CD14-positive monocyte (primary cell): ENCODE results near the gene ZFP92. TPM values are rescaled to one million over a fixed set of nuclear protein-coding genes. Genes with fewer than 3 reads are reported as not detected.

Experiments used
- DNase-seq, 3 donors: peaks; one replicate each; pipeline ENCODE4 v3.0.0-alpha.2; 2011 to 2022
- H2AFZ ChIP-seq: 2 replicates; pipeline ENCODE4 v1.6.0; 2012; ENCODE audit warnings: mild to moderate bottlenecking, low read depth, low read length, inconsistent platforms; ENCODE audit not compliant: insufficient read depth, poor library complexity, severe bottlenecking
- H3K27ac ChIP-seq, 2 donors: 1 replicate in 1 of 2; 2 replicates in 1 of 2; pipeline ENCODE4 v1.5.1; 2012 to 2013; ENCODE audit warnings: low read length in 2 of 2, control low read depth in 1 of 2, inconsistent platforms in 1 of 2, low read depth in 1 of 2, mild to moderate bottlenecking in 1 of 2
- H3K27me3 ChIP-seq, 2 donors: one replicate each; pipeline versions ENCODE4 v1.6.0 to v1.6.1; 2011 to 2013; ENCODE audit warnings: low read length in 2 of 2; ENCODE audit not compliant: control insufficient read depth in 2 of 2, insufficient read depth in 2 of 2
- H3K36me3 ChIP-seq, 2 donors: replicated peaks in 1 of 2; 1 replicate in 1 of 2; 2 replicates in 1 of 2; pipeline versions ENCODE4 v1.5.1 to v1.6.1; 2012 to 2013; ENCODE audit warnings: low read length in 2 of 2, control low read depth in 1 of 2, inconsistent platforms in 1 of 2, mild to moderate bottlenecking in 1 of 2; ENCODE audit not compliant: insufficient read depth in 2 of 2, control insufficient read depth in 1 of 2
- H3K4me1 ChIP-seq, 2 donors: 1 replicate in 1 of 2; 2 replicates in 1 of 2; pipeline versions ENCODE4 v1.5.1 to v1.6.1; 2012 to 2013; ENCODE audit warnings: low read length in 2 of 2, control low read depth in 1 of 2, inconsistent platforms in 1 of 2, mild to moderate bottlenecking in 1 of 2, moderate library complexity in 1 of 2; ENCODE audit not compliant: insufficient read depth in 2 of 2, control insufficient read depth in 1 of 2
- H3K4me2 ChIP-seq: replicated peaks from 2 replicates; pipeline ENCODE3; 2012; ENCODE audit warnings: low read length, moderate library complexity, mild to moderate bottlenecking; ENCODE audit not compliant: poor library complexity, severe bottlenecking; ENCODE audit errors: extremely low read depth
- H3K4me3 ChIP-seq, 3 experiments: fragments of 200-600 bp in 1 of 3; sonication (generic) in 1 of 3; replicated peaks in 1 of 3; 1 replicate in 2 of 3; 2 replicates in 1 of 3; pipeline ENCODE4 v1.5.1; 2011 to 2013; ENCODE audit warnings: low read length in 3 of 3, mild to moderate bottlenecking in 3 of 3, control low read depth in 2 of 3, low read depth in 2 of 3, inconsistent platforms in 1 of 3, moderate library complexity in 1 of 3
- H3K79me2 ChIP-seq: 2 replicates; pipeline ENCODE4 v1.6.0; 2012; ENCODE audit warnings: mild to moderate bottlenecking, control low read depth, inconsistent platforms, low read length, moderate library complexity; ENCODE audit not compliant: insufficient read depth
- H3K9ac ChIP-seq: 2 replicates; pipeline ENCODE4 v1.6.0; 2017; ENCODE audit warnings: low read length, mild to moderate bottlenecking; ENCODE audit not compliant: insufficient read depth, poor library complexity, severe bottlenecking
- H3K9me3 ChIP-seq, 2 donors: replicated peaks in 1 of 2; 1 replicate in 1 of 2; 2 replicates in 1 of 2; pipeline versions ENCODE4 v1.5.1 to v1.6.1; 2012 to 2013; ENCODE audit warnings: low read length in 2 of 2, control low read depth in 1 of 2; ENCODE audit not compliant: control insufficient read depth in 1 of 2, insufficient read depth in 1 of 2
- H4K20me1 ChIP-seq: 2 replicates; pipeline ENCODE4 v1.6.0; 2012; ENCODE audit warnings: mild to moderate bottlenecking, low read length, control low read depth, moderate library complexity; ENCODE audit not compliant: insufficient read depth
- H3K27ac Mint-ChIP-seq, 7 donors: one replicate each; pipeline ENCODE4 v1.8.0; 2020; ENCODE audit warnings: mild to moderate bottlenecking in 7 of 7, mixed read lengths in 7 of 7, moderate library complexity in 6 of 7, inconsistent platforms in 2 of 7
- H3K27me3 Mint-ChIP-seq, 3 donors: one replicate each; pipeline ENCODE4 v1.8.0; 2021 to 2022; ENCODE audit warnings: low read depth in 3 of 3, mild to moderate bottlenecking in 3 of 3, mixed read lengths in 3 of 3, moderate library complexity in 3 of 3, inconsistent platforms in 1 of 3
- H3K36me3 Mint-ChIP-seq, 2 donors: one replicate each; pipeline ENCODE4 v1.8.0; 2020; ENCODE audit warnings: mixed read lengths in 2 of 2, inconsistent platforms in 1 of 2, mild to moderate bottlenecking in 1 of 2
- H3K4me1 Mint-ChIP-seq: one replicate; pipeline ENCODE4 v1.8.0; 2020; ENCODE audit warnings: mild to moderate bottlenecking, mixed read lengths
- H3K4me3 Mint-ChIP-seq, 2 donors: one replicate each; pipeline ENCODE4 v1.8.0; 2020; ENCODE audit warnings: mild to moderate bottlenecking in 2 of 2, mixed read lengths in 2 of 2, moderate library complexity in 1 of 2
- H3K9me3 Mint-ChIP-seq, 7 donors: one replicate each; pipeline ENCODE4 v1.8.0; 2020 to 2022; ENCODE audit warnings: mixed read lengths in 7 of 7, mild to moderate bottlenecking in 6 of 7, moderate library complexity in 6 of 7, inconsistent platforms in 2 of 7
- WGBS: methylation state at CpG from one replicate; pipeline ENCODE4 v1.1.5; 2013; ENCODE audit warnings: missing lambda C conversion rate; ENCODE audit not compliant: insufficient coverage; 5-methylcytosine and 5-hydroxymethylcytosine counted together
- intact Hi-C, 2 donors: fragments of 100-400 bp; cut with micrococcal nuclease; formaldehyde crosslinking; loops; one replicate each; pipeline versions ENCODE4 v1.15.0 to v1.15.1; 2023
- polyA plus RNA-seq, 3 donors: library from polyadenylated mRNA; depleted of rRNA in 1 of 3; unstranded in 2 of 3; stranded (reverse) in 1 of 3; fragments of 300-500 nt in 2 of 3; fragments of >200 nt in 1 of 3; fragmentation: Illumina TruSeq in 2 of 3; gene quantifications; 1 replicate in 2 of 3; 2 replicates in 1 of 3; pipeline ENCODE4 v1.2.3, GENCODE V29; 2012 to 2021
- TF ChIP-seq, protein P1 (sequence below): fragments of 200-600 bp; IDR thresholded peaks from one replicate; pipeline ENCODE4 v1.8.0; 2022; ENCODE audit warnings: antibody characterized with exemption, mild to moderate bottlenecking

ZFP92 gene
- polyA plus RNA-seq, 3 donors: 0.04 to 0.96 (median 0.13) TPM

GRCh38 chrX:153434801-153435200, 23.5 kb downstream of the ZFP92 start:
- H3K79me2 ChIP-seq: no peaks in the 10 kb centered on the region
- TF ChIP-seq, protein P1, sequence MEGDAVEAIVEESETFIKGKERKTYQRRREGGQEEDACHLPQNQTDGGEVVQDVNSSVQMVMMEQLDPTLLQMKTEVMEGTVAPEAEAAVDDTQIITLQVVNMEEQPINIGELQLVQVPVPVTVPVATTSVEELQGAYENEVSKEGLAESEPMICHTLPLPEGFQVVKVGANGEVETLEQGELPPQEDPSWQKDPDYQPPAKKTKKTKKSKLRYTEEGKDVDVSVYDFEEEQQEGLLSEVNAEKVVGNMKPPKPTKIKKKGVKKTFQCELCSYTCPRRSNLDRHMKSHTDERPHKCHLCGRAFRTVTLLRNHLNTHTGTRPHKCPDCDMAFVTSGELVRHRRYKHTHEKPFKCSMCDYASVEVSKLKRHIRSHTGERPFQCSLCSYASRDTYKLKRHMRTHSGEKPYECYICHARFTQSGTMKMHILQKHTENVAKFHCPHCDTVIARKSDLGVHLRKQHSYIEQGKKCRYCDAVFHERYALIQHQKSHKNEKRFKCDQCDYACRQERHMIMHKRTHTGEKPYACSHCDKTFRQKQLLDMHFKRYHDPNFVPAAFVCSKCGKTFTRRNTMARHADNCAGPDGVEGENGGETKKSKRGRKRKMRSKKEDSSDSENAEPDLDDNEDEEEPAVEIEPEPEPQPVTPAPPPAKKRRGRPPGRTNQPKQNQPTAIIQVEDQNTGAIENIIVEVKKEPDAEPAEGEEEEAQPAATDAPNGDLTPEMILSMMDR: no peak
- no peak overlapping the region for H3K4me3 ChIP-seq
- no peak overlapping the region for H3K27ac Mint-ChIP-seq
- H3K36me3 Mint-ChIP-seq: no peaks in the 10 kb centered on the region
- H3K9ac ChIP-seq: no peak overlapping the region
- no peaks in the 10 kb centered on the region for H3K36me3 ChIP-seq
- no peaks in the 10 kb centered on the region for H3K4me1 Mint-ChIP-seq
- no peak overlapping the region for H3K4me3 Mint-ChIP-seq
- H3K4me1 ChIP-seq: no peaks in the 10 kb centered on the region
- no peak overlapping the region for H2AFZ ChIP-seq
- peaks cover 4 to 13% of the 10 kb centered on the region in 2 donors for H3K9me3 ChIP-seq
- no peaks in the 10 kb centered on the region for H3K27me3 ChIP-seq
- no peaks in the 10 kb centered on the region for H4K20me1 ChIP-seq
- H3K27me3 Mint-ChIP-seq: peaks cover 0 to 5% (median 4%) of the 10 kb centered on the region in 3 donors
- DNase-seq: no peak
- H3K9me3 Mint-ChIP-seq: peaks cover 0 to 19% (median 12%) of the 10 kb centered on the region in 7 donors
- H3K27ac ChIP-seq: no peak overlapping the region
- intact Hi-C loops: no loop called here
- H3K4me2 ChIP-seq: no peak overlapping the region
- 95% methylated on average over 4 of the region's 8 CpGs for WGBS

DNA sequence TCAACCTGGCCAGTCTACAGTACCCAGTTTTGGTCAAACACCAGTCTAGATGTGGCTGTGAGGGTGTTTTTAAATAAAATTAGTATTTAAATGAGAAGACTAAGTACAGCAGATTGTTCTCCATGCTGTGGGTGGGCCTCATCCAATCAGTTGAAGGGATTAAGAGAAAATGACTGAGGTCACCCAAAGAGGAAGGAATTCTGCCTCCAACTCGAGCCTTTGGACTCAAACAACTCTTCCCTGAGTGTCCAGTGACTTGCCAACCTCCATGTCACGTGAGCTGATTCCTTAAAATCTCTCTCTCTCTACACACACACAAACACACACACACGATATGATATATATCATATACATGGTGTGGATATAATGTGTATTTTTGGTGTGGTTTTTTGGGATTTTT, 24.6 kb downstream of the ZFP92 start:
- Histone ChIP-seq H3K4me3 (no peak overlapping the region), H3K9me3 (peaks cover 2 to 9% of the 10 kb centered on the region in 2 donors), H3K4me1 (no peaks in the 10 kb centered on the region), H3K27ac (no peak overlapping the region), H3K9ac (no peak overlapping the region), H3K79me2 (no peaks in the 10 kb centered on the region), H3K4me2 (no peak overlapping the region), H4K20me1 (no peaks in the 10 kb centered on the region), H3K36me3 (no peaks in the 10 kb centered on the region), H2AFZ (no peak overlapping the region), H3K27me3 (no peaks in the 10 kb centered on the region)
- Mint-ChIP-seq H3K36me3 (no peaks in the 10 kb centered on the region), H3K27ac (no peak overlapping the region), H3K4me1 (no peaks in the 10 kb centered on the region), H3K27me3 (peaks cover 0 to 5% (median 2%) of the 10 kb centered on the region in 3 donors), H3K9me3 (peaks cover 0 to 11% (median 5%) of the 10 kb centered on the region in 7 donors), H3K4me3 (no peak overlapping the region)
- intact Hi-C loops: no loop called here
- no peak for DNase-seq
- TF ChIP-seq, protein P1: no peak
- no CpG with 5 or more reads among the region's 3 CpGs for WGBS
